Mucosa of rectum (tissue), 2 donors: ENCODE measurements around the gene XRCC6.
A peak's percentile ranks its signal among the peaks of the same experiment; 100 is the strongest.
"Not testable (repeated sequence)": the region's sequence is repeated elsewhere in the genome, so short reads cannot be mapped to it uniquely, and the experiment has no call there.

Experiments used
- H3K27ac ChIP-seq, 2 donors: one replicate each; pipeline ENCODE4 v1.7.0; 2013; ENCODE audit warnings: inconsistent platforms in 2 of 2, low read depth in 2 of 2, low read length in 2 of 2
- H3K27me3 ChIP-seq, 2 donors: one replicate each; pipeline ENCODE4 v1.7.0; 2013; ENCODE audit warnings: low read length in 2 of 2; ENCODE audit not compliant: control insufficient read depth in 2 of 2, insufficient read depth in 2 of 2
- H3K36me3 ChIP-seq, 2 donors: one replicate each; pipeline ENCODE4 v1.7.0; 2013; ENCODE audit warnings: low read length in 2 of 2; ENCODE audit not compliant: control insufficient read depth in 2 of 2, insufficient read depth in 2 of 2
- H3K4me1 ChIP-seq, 2 donors: one replicate each; pipeline ENCODE4 v1.7.0; 2013; ENCODE audit warnings: low read length in 2 of 2, mild to moderate bottlenecking in 1 of 2; ENCODE audit not compliant: control insufficient read depth in 2 of 2, insufficient read depth in 2 of 2
- H3K4me3 ChIP-seq, 2 donors: one replicate each; pipeline ENCODE4 v1.7.0; 2013; ENCODE audit warnings: low read length in 2 of 2
- H3K9ac ChIP-seq, 2 donors: one replicate each; pipeline ENCODE4 v1.7.0; 2013; ENCODE audit warnings: low read length in 2 of 2, low read depth in 1 of 2, mild to moderate bottlenecking in 1 of 2
- H3K9me3 ChIP-seq, 2 donors: one replicate each; pipeline ENCODE4 v1.7.0; 2013; ENCODE audit warnings: low read length in 2 of 2; ENCODE audit not compliant: control insufficient read depth in 2 of 2
- donor health status: healthy.
- donor health status: Normal muscosa, but diverticular disease.

The XRCC6 gene

DNA sequence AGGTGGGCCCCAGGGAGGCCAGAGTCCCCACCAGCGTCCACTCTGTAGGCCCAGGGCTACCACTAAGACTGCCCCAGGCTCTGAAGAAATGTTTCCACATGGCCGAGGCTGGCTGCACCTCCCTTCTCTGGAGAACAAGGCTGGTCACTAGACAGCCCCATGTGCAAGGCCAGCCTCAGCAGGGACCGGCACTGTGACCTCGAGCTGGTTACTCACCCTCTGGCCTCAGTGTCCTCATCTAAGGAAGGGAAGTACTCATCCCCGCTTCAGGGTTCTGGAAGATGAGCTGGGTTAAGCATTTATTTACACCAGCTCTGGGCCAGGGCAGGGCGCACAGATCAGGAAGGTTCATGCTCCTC is 41.1 kb upstream of the XRCC6 start:
- no peak overlapping the region for H3K9ac ChIP-seq
- H3K4me1 ChIP-seq, result peaks cover 0 to under 1% of the 10 kb centered on the region in 2 donors
- H3K4me3 ChIP-seq, result no peak overlapping the region
- no peaks in the 10 kb centered on the region for H3K27me3 ChIP-seq
- H3K9me3 ChIP-seq, result no peaks in the 10 kb centered on the region
- H3K36me3 ChIP-seq, result peaks cover 58 to 78% of the 10 kb centered on the region in 2 donors
- no peak overlapping the region for H3K27ac ChIP-seq

- Histone ChIP-seq H3K9ac (no peak overlapping the region), H3K27ac (no peak overlapping the region), H3K4me3 (no peak overlapping the region), H3K27me3 (no peaks in the 10 kb centered on the region), H3K4me1 (peaks cover 0 to 4% of the 10 kb centered on the region in 2 donors), H3K36me3 (peaks cover 46 to 60% of the 10 kb centered on the region in 2 donors), H3K9me3 (no peaks in the 10 kb centered on the region)
These were observed 38.4 kb upstream of the XRCC6 start for GRCh38 chr22:41582694-41583093.

- Histone ChIP-seq H3K4me3 (no peak overlapping the region), H3K36me3 (peaks cover 28 to 38% of the 10 kb centered on the region in 2 donors), H3K9ac (no peak overlapping the region), H3K27ac (no peak overlapping the region), H3K9me3 (no peaks in the 10 kb centered on the region), H3K27me3 (no peaks in the 10 kb centered on the region), H3K4me1 (peaks cover 6 to 11% of the 10 kb centered on the region in 2 donors)
These were observed 36.2 kb upstream of the XRCC6 start for GRCh38 chr22:41584881-41585280.

DNA sequence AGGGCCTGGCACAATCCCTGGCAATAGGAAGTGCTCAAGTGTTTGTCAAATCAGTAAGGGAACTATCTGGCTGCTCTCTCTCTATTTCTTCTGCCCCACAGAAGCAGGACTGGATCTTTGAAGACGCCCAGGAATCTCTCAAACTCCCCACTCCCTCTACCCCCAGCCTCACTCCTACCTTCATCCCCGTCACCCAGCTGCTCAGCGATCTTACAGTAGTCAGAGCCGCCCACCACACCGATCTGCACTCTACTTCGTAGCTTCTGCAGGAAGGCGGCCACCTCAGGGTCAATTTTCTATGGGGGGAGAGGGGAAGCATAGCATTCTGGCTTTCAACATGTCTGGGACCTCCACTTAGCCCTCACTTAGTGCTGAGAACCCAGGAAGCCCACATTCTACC is 35.2 kb upstream of the XRCC6 start:
- no peaks in the 10 kb centered on the region for H3K9me3 ChIP-seq
- no peak overlapping the region for H3K27ac ChIP-seq
- peaks cover 6 to 11% of the 10 kb centered on the region in 2 donors for H3K4me1 ChIP-seq
- no peak overlapping the region for H3K9ac ChIP-seq
- no peaks in the 10 kb centered on the region for H3K27me3 ChIP-seq
- H3K36me3 ChIP-seq, result peaks cover 21 to 33% of the 10 kb centered on the region in 2 donors
- no peak overlapping the region for H3K4me3 ChIP-seq

DNA sequence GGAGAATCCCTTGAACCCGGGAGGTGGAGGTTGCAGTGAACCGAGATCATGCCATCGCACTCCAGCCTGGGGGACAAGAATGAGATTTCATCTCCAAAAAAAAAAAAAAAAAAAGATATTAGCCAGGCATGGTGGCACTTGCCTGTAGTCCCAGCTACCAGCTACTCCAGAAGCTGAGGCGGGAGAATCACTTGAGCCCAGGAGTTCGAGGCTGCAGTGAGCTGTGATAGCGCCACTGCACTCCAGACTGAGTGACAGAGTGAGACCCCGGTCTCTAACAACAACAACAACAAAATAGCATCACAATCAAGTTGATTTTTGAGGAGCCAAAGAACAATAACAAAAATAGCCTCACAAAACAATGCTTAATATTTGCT is 33.8 kb upstream of the XRCC6 start:
- Histone ChIP-seq H3K9me3 (no peaks in the 10 kb centered on the region), H3K27ac (peak overlapping the region; percentile 73 to 80), H3K4me1 (peaks cover 6 to 11% of the 10 kb centered on the region in 2 donors), H3K9ac (no peak overlapping the region), H3K4me3 (peak overlapping the region; percentile 8 to 89), H3K27me3 (no peaks in the 10 kb centered on the region), H3K36me3 (peaks cover 19 to 28% of the 10 kb centered on the region in 2 donors)

DNA sequence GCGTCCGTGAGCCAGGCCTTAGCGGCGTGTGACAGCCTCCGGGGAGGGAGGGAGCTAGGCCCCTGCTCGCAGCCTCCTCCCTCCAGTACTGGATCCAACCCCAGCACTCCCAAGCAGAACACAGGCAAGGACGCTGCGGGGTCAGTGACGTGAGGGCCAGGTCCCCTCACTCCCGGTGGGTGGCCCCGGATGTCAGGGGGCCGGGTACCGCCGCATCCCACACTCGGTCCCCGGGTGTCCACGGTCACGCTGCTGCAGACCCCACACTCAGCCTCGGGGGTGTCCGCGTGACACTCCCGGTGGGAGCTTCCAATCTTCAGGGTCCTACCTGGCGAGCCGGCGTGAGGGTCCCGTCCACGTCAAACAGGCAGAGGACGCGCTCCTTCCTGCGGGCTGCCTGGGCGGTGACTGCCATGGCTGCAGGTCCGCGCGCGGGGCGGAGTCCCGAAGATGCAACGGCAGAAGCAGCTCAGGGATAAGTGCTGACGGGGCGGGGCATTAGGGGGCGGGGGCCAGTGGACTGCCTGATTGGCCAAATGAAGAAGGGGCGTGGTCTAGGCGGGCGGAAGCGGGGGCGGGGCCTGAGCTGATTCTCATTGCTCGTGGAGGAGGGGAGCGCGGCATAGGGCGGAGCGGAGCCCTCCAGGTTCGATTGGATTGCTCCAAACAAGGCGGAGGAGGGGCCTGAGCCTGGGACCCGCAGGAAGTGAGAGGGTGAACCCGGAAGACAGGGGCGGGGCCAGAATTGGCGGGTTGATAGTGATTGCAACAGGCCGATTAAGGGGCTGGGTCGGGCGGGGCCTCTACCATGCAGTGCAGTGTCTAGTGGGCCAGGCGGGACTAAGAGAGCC is 31.5 kb upstream of the XRCC6 start, which contains the start of gene PMM1:
Gene PMM1 (minus strand): TSS at position 450 of the 851 bp plus-strand sequence. CDS start 35 bp downstream, at position 415.
- peaks cover 6 to 11% of the 10 kb centered on the region in 2 donors for H3K4me1 ChIP-seq
- H3K4me3 ChIP-seq, result peak within 1 kb of the TSS; percentile 82 to 89
- peak within 1 kb of the TSS; percentile 73 to 80 for H3K27ac ChIP-seq
- H3K9me3 ChIP-seq, result no peaks in the 10 kb centered on the region
- peaks cover 4 to 8% of the 10 kb centered on the region in 2 donors for H3K36me3 ChIP-seq
- H3K9ac ChIP-seq, result peak within 1 kb of the TSS; percentile 94 to 97
- H3K27me3 ChIP-seq, result no peaks in the 10 kb centered on the region

GRCh38 chr22:41593336-41593960 is 27.6 kb upstream of the XRCC6 start:
- peaks cover 10% of the 10 kb centered on the region in 2 donors for H3K4me1 ChIP-seq
- not testable (repeated sequence) for H3K27me3 ChIP-seq, H3K9me3 ChIP-seq

GRCh38 chr22:41595703-41596102 is 25.4 kb upstream of the XRCC6 start:
- H3K9ac ChIP-seq, result no peak overlapping the region
- H3K27me3 ChIP-seq, result no peaks in the 10 kb centered on the region
- peaks cover 4 to 5% of the 10 kb centered on the region in 2 donors for H3K4me1 ChIP-seq
- no peak overlapping the region for H3K27ac ChIP-seq
- no peaks in the 10 kb centered on the region for H3K9me3 ChIP-seq
- H3K36me3 ChIP-seq, result peaks cover 6 to 11% of the 10 kb centered on the region in 2 donors
- no peak overlapping the region for H3K4me3 ChIP-seq

More at GRCh38 chr22:41593336-41593960, 27.6 kb upstream of the XRCC6 start:
- not testable (repeated sequence) for H3K4me3 ChIP-seq, H3K27ac ChIP-seq, H3K36me3 ChIP-seq, H3K9ac ChIP-seq

GRCh38 chr22:41596776-41597634 is 24.1 kb upstream of the XRCC6 start:
- Histone ChIP-seq H3K27ac (no peak overlapping the region), H3K9me3 (no peaks in the 10 kb centered on the region), H3K27me3 (no peaks in the 10 kb centered on the region), H3K36me3 (peaks cover 11 to 20% of the 10 kb centered on the region in 2 donors), H3K4me3 (no peak overlapping the region), H3K4me1 (peaks cover 4 to 5% of the 10 kb centered on the region in 2 donors), H3K9ac (no peak overlapping the region)
